C4-2B (cell line): Measurements from ENCODE around the gene PAQR5.

ENCODE experiments used
- CTCF ChIP-seq: fragments of 450-650 bp; conservative IDR thresholded peaks from 2 replicates; pipeline ENCODE4 v1.5.1; 2017; ENCODE audit warnings: mild to moderate bottlenecking
- ZFX ChIP-seq: fragments of 450-650 bp; IDR thresholded peaks from 2 replicates; pipeline ENCODE4 v1.6.1; 2017

- TF ChIP-seq CTCF (no peak), ZFX (no peak)
Measured at GRCh38 chr15:69351884-69352283, 53.2 kb downstream of the PAQR5 start.
